Type B pancreatic cell (in vitro differentiated cells): ENCODE data around the gene CCDC85A. TPM values are rescaled to one million over a fixed set of nuclear protein-coding genes. Genes with fewer than 3 reads are reported as not detected.

Source experiments
- DNase-seq: peaks from one replicate; pipeline ENCODE4 v3.0.0; 2021; ENCODE audit warnings: mixed read lengths; ENCODE audit not compliant: unreplicated experiment; ENCODE audit errors: extremely low spot score
- H3K27ac Mint-ChIP-seq: 2 replicates; pipeline ENCODE4 v1.8.0; 2021; ENCODE audit warnings: mild to moderate bottlenecking, mixed read lengths
- H3K27me3 Mint-ChIP-seq: 2 replicates; pipeline ENCODE4 v1.8.0; 2021; ENCODE audit warnings: mixed read lengths
- H3K36me3 Mint-ChIP-seq: 2 replicates; pipeline ENCODE4 v1.8.0; 2021; ENCODE audit warnings: mixed read lengths
- H3K4me1 Mint-ChIP-seq: one replicate; pipeline ENCODE4 v1.8.0; 2021; ENCODE audit warnings: mixed read lengths; ENCODE audit not compliant: unreplicated experiment
- H3K4me3 Mint-ChIP-seq: 2 replicates; pipeline ENCODE4 v1.8.0; 2021; ENCODE audit warnings: mild to moderate bottlenecking, mixed read lengths
- H3K9me3 Mint-ChIP-seq: 2 replicates; pipeline ENCODE4 v1.8.0; 2021; ENCODE audit warnings: mixed read lengths
- total RNA-seq: library from RNA; stranded (reverse); gene quantifications from 2 replicates; pipeline ENCODE4 v1.2.1, GENCODE V29; 2021; ENCODE audit warnings: low replicate concordance
- TF ChIP-seq, protein P1 (sequence below): fragments of 200-600 bp; sonication (generic); conservative IDR thresholded peaks from 2 replicates; pipeline ENCODE4 v1.5.0; 2021; ENCODE audit warnings: antibody characterized with exemption, mild to moderate bottlenecking

CCDC85A gene
- total RNA-seq, 1 donor from 2014 or later, result 2.1 TPM

GRCh38 chr2:56331810-56332209 lies 148.0 kb downstream of the CCDC85A start:
- no peaks in the 10 kb centered on the region for H3K9me3 Mint-ChIP-seq
- peaks cover 12% of the 10 kb centered on the region for H3K27me3 Mint-ChIP-seq
- H3K27ac Mint-ChIP-seq, result no peak overlapping the region
- H3K36me3 Mint-ChIP-seq, result no peaks in the 10 kb centered on the region
- no peak overlapping the region for H3K4me3 Mint-ChIP-seq
- peaks cover under 1% of the 10 kb centered on the region for H3K4me1 Mint-ChIP-seq
- TF ChIP-seq, protein P1, sequence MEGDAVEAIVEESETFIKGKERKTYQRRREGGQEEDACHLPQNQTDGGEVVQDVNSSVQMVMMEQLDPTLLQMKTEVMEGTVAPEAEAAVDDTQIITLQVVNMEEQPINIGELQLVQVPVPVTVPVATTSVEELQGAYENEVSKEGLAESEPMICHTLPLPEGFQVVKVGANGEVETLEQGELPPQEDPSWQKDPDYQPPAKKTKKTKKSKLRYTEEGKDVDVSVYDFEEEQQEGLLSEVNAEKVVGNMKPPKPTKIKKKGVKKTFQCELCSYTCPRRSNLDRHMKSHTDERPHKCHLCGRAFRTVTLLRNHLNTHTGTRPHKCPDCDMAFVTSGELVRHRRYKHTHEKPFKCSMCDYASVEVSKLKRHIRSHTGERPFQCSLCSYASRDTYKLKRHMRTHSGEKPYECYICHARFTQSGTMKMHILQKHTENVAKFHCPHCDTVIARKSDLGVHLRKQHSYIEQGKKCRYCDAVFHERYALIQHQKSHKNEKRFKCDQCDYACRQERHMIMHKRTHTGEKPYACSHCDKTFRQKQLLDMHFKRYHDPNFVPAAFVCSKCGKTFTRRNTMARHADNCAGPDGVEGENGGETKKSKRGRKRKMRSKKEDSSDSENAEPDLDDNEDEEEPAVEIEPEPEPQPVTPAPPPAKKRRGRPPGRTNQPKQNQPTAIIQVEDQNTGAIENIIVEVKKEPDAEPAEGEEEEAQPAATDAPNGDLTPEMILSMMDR, result no peak
- DNase-seq, result no peak

DNA sequence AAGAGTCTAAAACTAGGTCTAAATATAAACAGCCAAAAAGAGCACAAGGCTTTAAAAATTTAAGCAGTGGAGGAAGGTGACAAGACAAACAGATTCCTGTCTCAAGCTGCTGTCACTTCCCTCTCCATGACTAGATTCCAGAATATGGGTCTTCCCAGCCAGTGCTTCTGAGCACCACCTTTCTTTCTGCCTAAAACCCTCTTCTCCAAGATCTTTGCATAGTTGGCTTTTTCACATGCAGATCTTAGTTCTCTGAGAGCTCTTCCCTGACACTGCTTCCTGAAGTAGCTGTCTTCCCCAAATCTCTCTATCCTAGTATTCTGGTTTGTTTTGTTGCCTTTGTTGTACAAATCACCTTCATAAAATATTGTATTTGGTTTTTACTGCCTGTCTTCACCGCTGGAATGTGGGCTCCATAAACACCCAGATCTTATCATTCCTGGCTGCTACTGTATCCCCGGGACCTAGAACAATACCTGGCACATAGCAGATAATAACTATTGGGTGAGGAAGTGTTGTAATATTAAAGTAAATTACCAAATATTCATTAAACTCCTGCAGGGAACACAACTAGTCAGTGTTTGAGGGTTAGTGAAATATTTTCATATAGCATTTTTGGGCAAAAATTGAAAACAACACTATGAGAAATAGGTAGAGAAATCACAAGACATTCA lies 150.2 kb downstream of the CCDC85A start:
- H3K4me3 Mint-ChIP-seq, result no peak overlapping the region
- TF ChIP-seq, protein P1, result no peak
- no peak overlapping the region for H3K27ac Mint-ChIP-seq
- H3K4me1 Mint-ChIP-seq, result peaks cover 6% of the 10 kb centered on the region
- DNase-seq, result no peak
- H3K27me3 Mint-ChIP-seq, result peaks cover 6% of the 10 kb centered on the region
- no peaks in the 10 kb centered on the region for H3K9me3 Mint-ChIP-seq
- no peaks in the 10 kb centered on the region for H3K36me3 Mint-ChIP-seq

DNA sequence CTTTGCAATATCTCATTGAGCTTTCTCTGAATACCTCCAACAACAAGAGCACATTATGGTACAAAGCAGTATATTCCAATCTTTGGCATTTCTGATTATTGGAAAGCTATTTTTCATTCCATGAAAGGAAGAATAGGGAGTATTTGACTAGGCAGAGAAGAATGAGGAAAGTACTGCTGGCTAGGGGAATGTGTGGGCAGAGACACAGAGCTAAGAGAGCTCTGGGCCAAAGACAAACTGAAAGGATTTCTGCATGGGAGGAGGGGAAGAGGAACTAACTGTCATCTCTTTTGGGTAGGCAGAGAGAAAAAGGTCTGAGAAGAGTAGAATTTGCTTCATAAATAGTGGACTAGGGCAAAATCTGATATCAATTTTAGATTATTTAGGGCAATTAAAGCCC lies 150.8 kb downstream of the CCDC85A start:
- H3K36me3 Mint-ChIP-seq, result no peaks in the 10 kb centered on the region
- TF ChIP-seq, protein P1, result no peak
- no peak overlapping the region for H3K4me3 Mint-ChIP-seq
- peaks cover 6% of the 10 kb centered on the region for H3K4me1 Mint-ChIP-seq
- no peak overlapping the region for H3K27ac Mint-ChIP-seq
- DNase-seq, result no peak
- H3K27me3 Mint-ChIP-seq, result peaks cover 4% of the 10 kb centered on the region
- H3K9me3 Mint-ChIP-seq, result no peaks in the 10 kb centered on the region

- Mint-ChIP-seq H3K27ac (no peak overlapping the region), H3K4me3 (no peak overlapping the region), H3K36me3 (no peaks in the 10 kb centered on the region), H3K9me3 (no peaks in the 10 kb centered on the region), H3K27me3 (peaks cover 4% of the 10 kb centered on the region), H3K4me1 (peaks cover 6% of the 10 kb centered on the region)
- no peak for DNase-seq
- TF ChIP-seq, protein P1, result no peak
Measured at GRCh38 chr2:56335101-56335500, 151.3 kb downstream of the CCDC85A start.

DNA sequence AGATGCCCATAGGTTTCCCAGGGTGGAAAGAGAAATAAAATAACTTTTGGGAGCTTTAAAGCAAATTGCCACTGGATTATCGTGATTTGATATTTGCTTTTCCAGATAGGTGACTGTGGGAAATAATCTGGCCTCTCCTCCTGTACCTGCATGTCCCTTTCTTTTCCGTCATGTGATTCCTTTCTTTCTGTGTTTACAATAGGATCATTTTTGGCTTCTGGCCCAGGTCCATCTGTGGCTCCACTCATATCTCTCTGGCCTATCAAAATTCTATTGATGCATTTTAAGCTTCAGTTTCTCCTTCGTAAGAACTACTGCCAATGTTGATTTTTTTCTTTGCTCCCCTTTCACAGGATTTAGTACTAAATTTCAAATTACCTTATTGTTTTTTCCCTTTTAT lies 153.6 kb downstream of the CCDC85A start:
- Mint-ChIP-seq H3K4me3 (no peak overlapping the region), H3K4me1 (peaks cover 6% of the 10 kb centered on the region), H3K27me3 (peaks cover 4% of the 10 kb centered on the region), H3K27ac (no peak overlapping the region), H3K36me3 (no peaks in the 10 kb centered on the region), H3K9me3 (no peaks in the 10 kb centered on the region)
- DNase-seq, result no peak
- TF ChIP-seq, protein P1, result no peak
